Spleen (tissue), 7 donors: ENCODE data around the gene CIDEC.

Source experiments
- CTCF ChIP-seq, 11 experiments: fragments of 200-600 bp in 7 of 11; fragments of 450-650 bp in 4 of 11; sonication (generic) in 4 of 11; IDR thresholded peaks in 8 of 11; conservative IDR thresholded peaks in 3 of 11; 1 replicate in 7 of 11; 2 replicates in 4 of 11; pipeline versions ENCODE4 v1.4.0 to v1.8.0; 2016 to 2021; ENCODE audit warnings: antibody characterized with exemption in 11 of 11, inconsistent platforms in 4 of 11, mild to moderate bottlenecking in 1 of 11
- POLR2AphosphoS5 ChIP-seq, 3 donors: sonication (generic); formaldehyde crosslinking; IDR thresholded peaks; one replicate each; pipeline ENCODE4 v1.5.1; 2017; ENCODE audit warnings: antibody characterized with exemption in 3 of 3
- donor health status: DM: no; HTN: no; CAD: no; lungs with moderate emphysema.
- donor health status: DM: no; HTN: no; CAD: no.
- donor health status: DM: no; HTN: no; CAD: no.

GRCh38 chr3:9855594-9855993 lies 24.5 kb downstream of the CIDEC start:
- TF ChIP-seq POLR2AphosphoS5 (IDR thresholded peaks at IDR 0.05) (no peak), CTCF (IDR thresholded peaks at IDR 0.05 in 8 of 11, conservative IDR thresholded peaks at IDR 0.05 in 3 of 11) (no peak)
